Dermis blood vessel endothelial cell (primary cell): Measurements from ENCODE around the gene HMGB2. TPM values are rescaled to one million over a fixed set of nuclear protein-coding genes. Genes with fewer than 3 reads are reported as not detected.

Experiments
- DNase-seq: peaks from one replicate; pipeline ENCODE4 v3.0.0; 2010
- total RNA-seq: library from RNA; depleted of rRNA; stranded (reverse); fragments of >200 nt; gene quantifications from 2 replicates; pipeline ENCODE4 v1.2.3, GENCODE V29; 2014

HMGB2 gene
- total RNA-seq, 1 donor from 2014 or later = 90.9 TPM

- peak; percentile 84 for DNase-seq
Observed at GRCh38 chr4:173288296-173288695, 45.9 kb downstream of the HMGB2 start.

- DNase-seq = no peak
Observed at GRCh38 chr4:173287486-173287885, 46.7 kb downstream of the HMGB2 start.

GRCh38 chr4:173284463-173284862 lies 49.7 kb downstream of the HMGB2 start:
- no peak for DNase-seq

GRCh38 chr4:173282626-173283025 lies 51.5 kb downstream of the HMGB2 start:
- no peak for DNase-seq

- DNase-seq = no peak
Observed at GRCh38 chr4:173282256-173282562, 51.9 kb downstream of the HMGB2 start.

GRCh38 chr4:173281406-173282255 lies 52.5 kb downstream of the HMGB2 start:
- DNase-seq = no peak

Other genes with a start within 250 kb of the HMGB2 start
- gene GALNT7, start 165.5 kb downstream of the HMGB2 start, total RNA-seq = 29.3 and 53.8 TPM in 2 replicates
- gene SAP30, start 36.6 kb upstream of the HMGB2 start, total RNA-seq = 27.7 and 35.7 TPM in 2 replicates
- under 0.01 TPM in 1 of 2 replicates, not detected in the other for gene SCRG1, start 64.8 kb upstream of the HMGB2 start, total RNA-seq
- not detected in 2 replicates for gene HAND2, start 195.9 kb upstream of the HMGB2 start, total RNA-seq